ENCODE measurements around the gene EXOSC1. TPM values are rescaled to one million over a fixed set of nuclear protein-coding genes. Genes with fewer than 3 reads are reported as not detected.

EXOSC1 gene
- total RNA-seq, 4 donors from 2014 or later = 21.9 to 41.9 (median 30.7) TPM

- intact Hi-C loops (cut with DNase I) = no loop called here
- no peak for DNase-seq (ENCODE audit: extremely low spot score)
- peaks cover 8 to 72% (median 61%) of the 10 kb centered on the region in 4 donors for H3K36me3 ChIP-seq
- H3K4me3 ChIP-seq = no peak overlapping the region
- no peak for TF ChIP-seq EP300 (IDR thresholded peaks at IDR 0.05)
- no peak for TF ChIP-seq POLR2A (IDR thresholded peaks at IDR 0.05; ENCODE audit: low read depth)
- no peak for TF ChIP-seq POLR2AphosphoS5 (IDR thresholded peaks at IDR 0.05)
- TF ChIP-seq, protein P1, sequence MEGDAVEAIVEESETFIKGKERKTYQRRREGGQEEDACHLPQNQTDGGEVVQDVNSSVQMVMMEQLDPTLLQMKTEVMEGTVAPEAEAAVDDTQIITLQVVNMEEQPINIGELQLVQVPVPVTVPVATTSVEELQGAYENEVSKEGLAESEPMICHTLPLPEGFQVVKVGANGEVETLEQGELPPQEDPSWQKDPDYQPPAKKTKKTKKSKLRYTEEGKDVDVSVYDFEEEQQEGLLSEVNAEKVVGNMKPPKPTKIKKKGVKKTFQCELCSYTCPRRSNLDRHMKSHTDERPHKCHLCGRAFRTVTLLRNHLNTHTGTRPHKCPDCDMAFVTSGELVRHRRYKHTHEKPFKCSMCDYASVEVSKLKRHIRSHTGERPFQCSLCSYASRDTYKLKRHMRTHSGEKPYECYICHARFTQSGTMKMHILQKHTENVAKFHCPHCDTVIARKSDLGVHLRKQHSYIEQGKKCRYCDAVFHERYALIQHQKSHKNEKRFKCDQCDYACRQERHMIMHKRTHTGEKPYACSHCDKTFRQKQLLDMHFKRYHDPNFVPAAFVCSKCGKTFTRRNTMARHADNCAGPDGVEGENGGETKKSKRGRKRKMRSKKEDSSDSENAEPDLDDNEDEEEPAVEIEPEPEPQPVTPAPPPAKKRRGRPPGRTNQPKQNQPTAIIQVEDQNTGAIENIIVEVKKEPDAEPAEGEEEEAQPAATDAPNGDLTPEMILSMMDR (IDR thresholded peaks at IDR 0.05) = no peak
- H3K27ac ChIP-seq (replicated peaks in 1 of 4) = no peak overlapping the region
- 98% methylated on average over 4 of the region's 4 CpGs for WGBS
- H3K4me1 ChIP-seq = peaks cover 10 to 16% (median 13%) of the 10 kb centered on the region in 4 donors
- H3K9me3 ChIP-seq = no peaks in the 10 kb centered on the region
- H3K27me3 ChIP-seq = no peaks in the 10 kb centered on the region
These were observed 49.8 kb downstream of the EXOSC1 start for GRCh38 chr10:97396056-97396455.

DNA sequence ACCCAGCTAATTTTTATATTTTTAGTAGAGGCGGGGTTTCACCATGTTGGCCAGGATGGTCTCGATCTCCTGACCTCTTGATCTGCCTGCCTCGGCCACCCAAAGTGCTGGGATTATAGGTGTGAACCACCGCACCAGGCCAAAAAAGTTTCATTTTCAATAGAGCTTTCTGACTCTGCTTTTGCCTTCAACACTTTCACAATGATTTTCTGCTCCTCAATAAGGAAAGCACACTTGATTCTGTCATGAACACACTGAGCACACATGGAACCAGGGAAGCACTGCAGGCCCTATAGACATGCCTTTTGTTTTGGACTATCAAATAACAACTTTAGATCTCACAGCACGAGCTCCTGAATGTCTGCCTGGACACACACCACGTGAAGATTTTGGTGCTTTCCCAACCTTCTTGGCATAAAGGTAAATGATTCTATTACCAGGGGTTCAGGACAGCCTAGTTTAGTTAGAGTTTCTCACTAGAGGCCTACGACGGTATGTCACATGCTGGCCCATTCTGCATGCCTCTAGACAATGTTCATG is 52.7 kb downstream of the EXOSC1 start:
- H3K9me3 ChIP-seq = no peaks in the 10 kb centered on the region
- TF ChIP-seq, protein P1 (IDR thresholded peaks at IDR 0.05) = no peak
- TF ChIP-seq POLR2AphosphoS5 (IDR thresholded peaks at IDR 0.05) (no peak), POLR2A (IDR thresholded peaks at IDR 0.05; ENCODE audit: low read depth) (no peak), EP300 (IDR thresholded peaks at IDR 0.05) (no peak)
- no peaks in the 10 kb centered on the region for H3K4me1 ChIP-seq
- intact Hi-C loops (cut with DNase I) = no loop called here
- H3K27me3 ChIP-seq = no peaks in the 10 kb centered on the region
- no peak for DNase-seq (ENCODE audit: extremely low spot score)
- H3K4me3 ChIP-seq = no peak overlapping the region
- WGBS = 91% methylated on average over 8 of the region's 8 CpGs
- H3K27ac ChIP-seq (replicated peaks in 1 of 4) = no peak overlapping the region
- H3K36me3 ChIP-seq = peaks cover 23 to 96% (median 88%) of the 10 kb centered on the region in 4 donors

DNA sequence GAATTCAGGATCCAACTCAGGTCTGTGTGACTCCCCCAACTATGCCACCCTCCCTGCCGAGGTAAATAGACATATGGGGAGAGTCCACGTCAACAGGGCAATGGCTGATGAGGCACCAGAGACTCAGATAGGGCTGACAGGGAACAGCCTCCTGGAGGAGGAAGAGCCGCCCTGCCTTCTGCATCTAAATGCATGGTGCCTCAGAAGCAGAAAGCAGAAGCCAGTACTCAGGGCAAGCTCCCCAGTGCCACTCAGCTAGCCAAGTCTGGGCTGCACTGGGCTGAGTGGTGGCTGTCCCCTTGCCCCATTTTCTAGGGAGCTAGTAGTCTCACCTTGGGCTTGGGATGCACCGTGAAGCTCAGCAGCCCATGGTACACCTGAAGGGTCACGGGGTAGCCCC is 55.7 kb downstream of the EXOSC1 start:
- intact Hi-C loops (cut with DNase I) = no loop called here
- Histone ChIP-seq H3K27ac (replicated peaks in 1 of 4) (no peak overlapping the region), H3K9me3 (no peaks in the 10 kb centered on the region), H3K4me1 (peaks cover 0 to 7% (median 0%) of the 10 kb centered on the region in 4 donors), H3K4me3 (no peak overlapping the region), H3K36me3 (peaks cover 20 to 98% (median 89%) of the 10 kb centered on the region in 4 donors), H3K27me3 (no peaks in the 10 kb centered on the region)
- DNase-seq (ENCODE audit: extremely low spot score) = no peak
- no peak for TF ChIP-seq POLR2AphosphoS5 (IDR thresholded peaks at IDR 0.05)
- WGBS = 85% methylated on average over 5 of the region's 5 CpGs

- H3K27ac ChIP-seq (replicated peaks in 1 of 4) = no peak overlapping the region
- 100% methylated on average over 5 of the region's 5 CpGs for WGBS
- peaks cover 0 to 7% (median 0%) of the 10 kb centered on the region in 4 donors for H3K4me1 ChIP-seq
- H3K27me3 ChIP-seq = no peaks in the 10 kb centered on the region
- DNase-seq (ENCODE audit: extremely low spot score) = no peak
- no peak overlapping the region for H3K4me3 ChIP-seq
- intact Hi-C loops (cut with DNase I) = no loop called here
- peaks cover 23 to 98% (median 91%) of the 10 kb centered on the region in 4 donors for H3K36me3 ChIP-seq
- TF ChIP-seq POLR2AphosphoS5 (IDR thresholded peaks at IDR 0.05) (no peak), POLR2A (IDR thresholded peaks at IDR 0.05; ENCODE audit: low read depth) (no peak), EP300 (IDR thresholded peaks at IDR 0.05) (no peak)
- TF ChIP-seq, protein P1 (IDR thresholded peaks at IDR 0.05) = no peak
- no peaks in the 10 kb centered on the region for H3K9me3 ChIP-seq
These were observed 57.7 kb downstream of the EXOSC1 start for GRCh38 chr10:97388152-97388551.

Small RNA genes lying within 50 kb of the gene (small RNA-seq; reads per million reads assigned to genes)
- 0 reads per million in 3 donors for gene RF00019

Other genes with a start within 250 kb of the EXOSC1 start
- 1 to 10 TPM; 3.5 to 5.4 (median 4.6) TPM for gene ARHGAP19, start 153.4 kb downstream of the EXOSC1 start, total RNA-seq
- 10 to 100 TPM in 1 of 4 donors, 1 to 10 TPM in 3; 6.1 to 10.3 (median 9.0) TPM for gene FRAT1, start 126.7 kb downstream of the EXOSC1 start, total RNA-seq
- 10 to 100 TPM; 18.7 to 27.8 (median 19.6) TPM for gene FRAT2, start 111.3 kb downstream of the EXOSC1 start, total RNA-seq
- gene RRP12, start 44.7 kb downstream of the EXOSC1 start, total RNA-seq = 10 to 100 TPM in 2 of 4 donors, 1 to 10 TPM in 2; 7.1 to 20.0 (median 12.1) TPM
- gene PGAM1, start 19.8 kb downstream of the EXOSC1 start, total RNA-seq = 100 to 1,000 TPM; 282 to 381 (median 321) TPM
- gene ZDHHC16, start 169 bp upstream of the EXOSC1 start, total RNA-seq = 10 to 100 TPM; 23.9 to 37.2 (median 28.3) TPM
- gene MMS19, start 52.4 kb upstream of the EXOSC1 start, total RNA-seq = 10 to 100 TPM; 46.9 to 51.4 (median 48.6) TPM
- gene UBTD1, start 52.9 kb upstream of the EXOSC1 start, total RNA-seq = 10 to 100 TPM in 3 of 4 donors, 1 to 10 TPM in 1; 4.2 to 18.4 (median 14.1) TPM
- gene ANKRD2, start 126.8 kb upstream of the EXOSC1 start, total RNA-seq = 1 to 10 TPM in 2 of 4 donors, under 1 TPM in 1, not detected in 1; 0.33 to 1.6 (median 1.2) TPM
- gene HOGA1, start 138.4 kb upstream of the EXOSC1 start, total RNA-seq = 1 to 10 TPM in 1 of 4 donors, under 1 TPM in 3; 0.45 to 1.5 (median 0.83) TPM
- under 1 TPM in 1 of 4 donors, not detected in 3; 0.46 TPM for gene C10orf62, start 143.7 kb upstream of the EXOSC1 start, total RNA-seq
- 10 to 100 TPM in 1 of 4 donors, 1 to 10 TPM in 3; 2.1 to 11.5 (median 4.5) TPM for gene MORN4, start 187.5 kb upstream of the EXOSC1 start, total RNA-seq
- 10 to 100 TPM; 17.0 to 27.3 (median 24.1) TPM for gene PI4K2A, start 194.7 kb upstream of the EXOSC1 start, total RNA-seq
- gene AVPI1, start 241.2 kb upstream of the EXOSC1 start, total RNA-seq = 10 to 100 TPM; 29.9 to 65.5 (median 36.3) TPM

Measured in esophagus muscularis mucosa (tissue), 4 donors.